Measurements from ENCODE around the gene TVP23A. TPM values are rescaled to one million over a fixed set of nuclear protein-coding genes. Genes with fewer than 3 reads are reported as not detected.

TVP23A gene
- total and polyA plus RNA-seq, 2 donors (not counting 1 experiment from before 2014, with no cell fraction given), result 0.37 to 3.2 TPM

GRCh38 chr16:10728003-10728887, 90.3 kb downstream of the TVP23A start:
- ChIA-PET CTCF (interaction anchor here (1.1 to 1.4 kb wide), 3 partner anchors 191 to 213 kb away, joined by 3 to 5 read pairs (median 4); no protein-coding TSS in a partner anchor), POLR2A (no interaction called here)
- TF ChIP-seq EZH2 (IDR thresholded peaks at IDR 0.05; ENCODE audit: borderline replicate concordance, insufficient read depth, low read depth, low read length, poor library complexity, severe bottlenecking) (no peak), CTCF (IDR thresholded peaks at IDR 0.05) (no peak)
- H3K4me1 Mint-ChIP-seq, result no peaks in the 10 kb centered on the region
- H3K27me3 Mint-ChIP-seq, result no peaks in the 10 kb centered on the region
- Histone ChIP-seq H3K4me1 (ENCODE audit: control insufficient read depth in 2 of 2, insufficient read depth in 2 of 2, low read length in 2 of 2) (no peaks in the 10 kb centered on the region), H3K9ac (ENCODE audit: low read length) (no peak overlapping the region), H2AFZ (ENCODE audit: insufficient read depth, low read depth, low read length, poor library complexity, severe bottlenecking) (no peak overlapping the region), H3K27me3 (replicated peaks in 1 of 4; ENCODE audit: control extremely low read depth in 1 of 4, control insufficient read depth in 3 of 4, insufficient read depth in 4 of 4, low read length in 3 of 4) (no peaks in the 10 kb centered on the region), H3K9me3 (ENCODE audit: control extremely low read depth in 1 of 3, control insufficient read depth in 2 of 3, insufficient read depth in 1 of 3, low read length in 2 of 3) (no peaks in the 10 kb centered on the region), H3K4me2 (replicated peaks; ENCODE audit: low read depth, low read length, poor library complexity, severe bottlenecking) (no peak overlapping the region), H4K20me1 (ENCODE audit: control insufficient read depth, insufficient read depth, low read length, poor library complexity, severe bottlenecking) (no peaks in the 10 kb centered on the region), H3K79me2 (ENCODE audit: control insufficient read depth, insufficient read depth, low read length) (no peaks in the 10 kb centered on the region), H3K4me3 (ENCODE audit: control extremely low read depth in 1 of 5, extremely low read depth in 1 of 5, insufficient read depth in 1 of 5, low read depth in 2 of 5, low read length in 4 of 5) (no peak overlapping the region), H3K36me3 (replicated peaks in 1 of 2; ENCODE audit: control extremely low read depth in 1 of 2, control insufficient read depth in 1 of 2, extremely low read depth in 1 of 2, insufficient read depth in 2 of 2, low read length in 1 of 2) (no peaks in the 10 kb centered on the region), H3K27ac (ENCODE audit: low read length in 2 of 2) (no peak overlapping the region)
- intact Hi-C loops (cut with micrococcal nuclease), result no loop called here
- peaks cover under 1% of the 10 kb centered on the region for H3K9me3 Mint-ChIP-seq (ENCODE audit: insufficient read depth)
- DNase-seq, result no peak
- 71% methylated on average over 16 of the region's 16 CpGs for WGBS (ENCODE audit: insufficient coverage)
- no peak overlapping the region for H3K4me3 Mint-ChIP-seq
- ATAC-seq (ENCODE audit: low read depth), result no peak
- H3K27ac Mint-ChIP-seq, result no peak overlapping the region

Small RNA genes within 50 kb of the gene (small RNA-seq; reads per million reads assigned to genes)
- gene MTND4LP24 (ENCODE audit: insufficient read length, low read depth, low replicate concordance) (not detected), gene MTND6P33 (ENCODE audit: insufficient read length, low read depth, low replicate concordance) (not detected)

Other genes starting within 250 kb of the TVP23A start
- not detected in 2 replicates for gene EMP2, start 238.2 kb downstream of the TVP23A start, total RNA-seq
- gene EMP2, start 238.2 kb downstream of the TVP23A start, polyA plus RNA-seq, result 0.01 and 0.06 TPM in 2 replicates
- 0.42 TPM in 1 of 2 replicates, not detected in the other for gene TEKT5, start 123.9 kb downstream of the TVP23A start, total RNA-seq
- 0.25 and 0.57 TPM in 2 replicates for gene TEKT5, start 123.9 kb downstream of the TVP23A start, polyA plus RNA-seq
- 54.3 and 67.3 TPM in 2 replicates for gene NUBP1, start 75.0 kb downstream of the TVP23A start, total RNA-seq
- 47.3 and 47.7 TPM in 2 replicates for gene NUBP1, start 75.0 kb downstream of the TVP23A start, polyA plus RNA-seq
- gene CIITA, start 58.4 kb upstream of the TVP23A start, total RNA-seq, result 719 and 738 TPM in 2 replicates
- 632 and 717 TPM in 2 replicates for gene CIITA, start 58.4 kb upstream of the TVP23A start, polyA plus RNA-seq
- 17.7 and 18.1 TPM in 2 replicates for gene DEXI, start 123.7 kb upstream of the TVP23A start, total RNA-seq
- 6.7 and 9.1 TPM in 2 replicates for gene DEXI, start 123.7 kb upstream of the TVP23A start, polyA plus RNA-seq
- 79.5 and 82.3 TPM in 2 replicates for gene CLEC16A, start 125.8 kb upstream of the TVP23A start, total RNA-seq
- 20.8 and 21.9 TPM in 2 replicates for gene CLEC16A, start 125.8 kb upstream of the TVP23A start, polyA plus RNA-seq